ENCODE measurements around the gene GRAMD1B.
A peak's percentile ranks its signal among the peaks of the same experiment; 100 is the strongest.
"Not testable (repeated sequence)": the region's sequence is repeated elsewhere in the genome, so short reads cannot be mapped to it uniquely, and the experiment has no call there.

Gene GRAMD1B

GRCh38 chr11:123641495-123641840 is 211.4 kb downstream of the GRAMD1B start:
- no peak for DNase-seq (ENCODE audit: low spot score)

GRCh38 chr11:123642435-123642834 is 212.4 kb downstream of the GRAMD1B start:
- no peak for DNase-seq (ENCODE audit: low spot score)

GRCh38 chr11:123645286-123645975 is 215.4 kb downstream of the GRAMD1B start:
- no peak for DNase-seq (ENCODE audit: low spot score)

GRCh38 chr11:123650901-123651300 is 220.8 kb downstream of the GRAMD1B start:
- DNase-seq (ENCODE audit: low spot score), result no peak

GRCh38 chr11:123652599-123652998 is 222.5 kb downstream of the GRAMD1B start:
- DNase-seq (ENCODE audit: low spot score), result no peak

- no peak for DNase-seq (ENCODE audit: low spot score)
Observed at GRCh38 chr11:123653483-123653826, 223.4 kb downstream of the GRAMD1B start.

- peak; percentile 82 for DNase-seq (ENCODE audit: low spot score)
Observed at GRCh38 chr11:123653827-123654565, 223.9 kb downstream of the GRAMD1B start.

GRCh38 chr11:123654566-123655081 is 224.6 kb downstream of the GRAMD1B start, which contains the start of gene SCN3B:
TSS of gene SCN3B (minus strand) at chr11:123654624. CDS start at chr11:123653801, 823 bp downstream.
- peak; percentile 88 for DNase-seq (ENCODE audit: low spot score)

GRCh38 chr11:123659311-123659710 is 229.2 kb downstream of the GRAMD1B start:
- no peak for DNase-seq (ENCODE audit: low spot score)

- not testable (repeated sequence) for DNase-seq (ENCODE audit: low spot score)
Observed at GRCh38 chr11:123659965-123660364, 229.9 kb downstream of the GRAMD1B start.

GRCh38 chr11:123665306-123665705 is 235.2 kb downstream of the GRAMD1B start:
- no peak for DNase-seq (ENCODE audit: low spot score)

GRCh38 chr11:123670081-123670480 is 240.0 kb downstream of the GRAMD1B start:
- DNase-seq (ENCODE audit: low spot score), result no peak

GRCh38 chr11:123671534-123671933 is 241.5 kb downstream of the GRAMD1B start:
- DNase-seq (ENCODE audit: low spot score), result no peak

- DNase-seq (ENCODE audit: low spot score), result no peak
Observed at GRCh38 chr11:123672568-123672967, 242.5 kb downstream of the GRAMD1B start.

- DNase-seq (ENCODE audit: low spot score), result no peak
Observed at GRCh38 chr11:123674297-123674696, 244.2 kb downstream of the GRAMD1B start.

Measured in AG08396 (cell line).